ENCODE measurements around the gene ANKS1A.
"Not testable (repeated sequence)": the region's sequence is repeated elsewhere in the genome, so short reads cannot be mapped to it uniquely, and the experiment has no call there.

ANKS1A gene

GRCh38 chr6:35107761-35108160 is 218.7 kb downstream of the ANKS1A start:
- peak overlapping the region; percentile 18 for H3K4me3 Mint-ChIP-seq
- not testable (repeated sequence) for H3K36me3 Mint-ChIP-seq, ATAC-seq

GRCh38 chr6:35108309-35108885 is 219.3 kb downstream of the ANKS1A start:
- H3K4me3 Mint-ChIP-seq, result no peak overlapping the region
- no peak for DNase-seq (ENCODE audit: low spot score in 2 of 2)
- H3K36me3 Mint-ChIP-seq, result no peaks in the 10 kb centered on the region
- H3K4me1 Mint-ChIP-seq, result peaks cover 13% of the 10 kb centered on the region
- peak overlapping the region; percentile 20 for H3K27ac Mint-ChIP-seq
- H3K9me3 Mint-ChIP-seq, result peaks cover 3% of the 10 kb centered on the region
- no peak for ATAC-seq

More at GRCh38 chr6:35107761-35108160, 218.7 kb downstream of the ANKS1A start:
- H3K27ac Mint-ChIP-seq, result peak overlapping the region; percentile 20
- H3K4me1 Mint-ChIP-seq, result peaks cover 13% of the 10 kb centered on the region
- H3K9me3 Mint-ChIP-seq; DNase-seq (ENCODE audit: low spot score in 2 of 2): not testable (repeated sequence)

GRCh38 chr6:35120746-35121145 is 231.7 kb downstream of the ANKS1A start:
- H3K36me3 Mint-ChIP-seq, result no peaks in the 10 kb centered on the region
- ATAC-seq, result no peak
- no peaks in the 10 kb centered on the region for H3K9me3 Mint-ChIP-seq
- no peak for DNase-seq (ENCODE audit: low spot score in 2 of 2)
- H3K27ac Mint-ChIP-seq, result no peak overlapping the region
- no peaks in the 10 kb centered on the region for H3K4me1 Mint-ChIP-seq
- no peak overlapping the region for H3K4me3 Mint-ChIP-seq

GRCh38 chr6:35124356-35124755 is 235.3 kb downstream of the ANKS1A start:
- ATAC-seq (no peak), DNase-seq (ENCODE audit: low spot score in 2 of 2) (no peak)
- Mint-ChIP-seq H3K27ac (no peak overlapping the region), H3K4me1 (no peaks in the 10 kb centered on the region), H3K36me3 (no peaks in the 10 kb centered on the region), H3K9me3 (no peaks in the 10 kb centered on the region), H3K4me3 (no peak overlapping the region)

GRCh38 chr6:35128042-35128441 is 239.0 kb downstream of the ANKS1A start:
- Mint-ChIP-seq H3K4me3 (no peak overlapping the region), H3K4me1 (no peaks in the 10 kb centered on the region), H3K36me3 (no peaks in the 10 kb centered on the region), H3K9me3 (no peaks in the 10 kb centered on the region), H3K27ac (no peak overlapping the region)
- DNase-seq (ENCODE audit: low spot score in 2 of 2) (no peak), ATAC-seq (no peak)

GRCh38 chr6:35128496-35128895 is 239.4 kb downstream of the ANKS1A start:
- ATAC-seq (no peak), DNase-seq (ENCODE audit: low spot score in 2 of 2) (no peak)
- Mint-ChIP-seq H3K9me3 (no peaks in the 10 kb centered on the region), H3K4me3 (no peak overlapping the region), H3K27ac (no peak overlapping the region), H3K36me3 (no peaks in the 10 kb centered on the region), H3K4me1 (no peaks in the 10 kb centered on the region)

- H3K4me3 Mint-ChIP-seq, result no peak overlapping the region
- no peaks in the 10 kb centered on the region for H3K9me3 Mint-ChIP-seq
- no peak overlapping the region for H3K27ac Mint-ChIP-seq
- DNase-seq (ENCODE audit: low spot score in 2 of 2) (no peak), ATAC-seq (no peak)
- peaks cover 12% of the 10 kb centered on the region for H3K4me1 Mint-ChIP-seq
- no peaks in the 10 kb centered on the region for H3K36me3 Mint-ChIP-seq
Measured at GRCh38 chr6:35136185-35136584, 247.1 kb downstream of the ANKS1A start.

- not testable (repeated sequence) for H3K27ac Mint-ChIP-seq; H3K4me3 Mint-ChIP-seq; H3K36me3 Mint-ChIP-seq; DNase-seq (ENCODE audit: low spot score in 2 of 2); H3K9me3 Mint-ChIP-seq; ATAC-seq
- H3K4me1 Mint-ChIP-seq, result peaks cover 12% of the 10 kb centered on the region
Measured at GRCh38 chr6:35138191-35138590, 249.1 kb downstream of the ANKS1A start.

GRCh38 chr6:35139470-35139869 is 250.4 kb downstream of the ANKS1A start:
- ATAC-seq (no peak), DNase-seq (ENCODE audit: low spot score in 2 of 2) (no peak)
- Mint-ChIP-seq H3K4me1 (peaks cover 12% of the 10 kb centered on the region), H3K4me3 (no peak overlapping the region), H3K9me3 (no peaks in the 10 kb centered on the region), H3K27ac (no peak overlapping the region), H3K36me3 (peaks cover 5% of the 10 kb centered on the region)

GRCh38 chr6:35139924-35140638 is 251.0 kb downstream of the ANKS1A start:
- peaks cover 5% of the 10 kb centered on the region for H3K36me3 Mint-ChIP-seq
- DNase-seq (ENCODE audit: low spot score in 2 of 2) (peak; percentile 32 to 61), ATAC-seq (peak; percentile 26)

GRCh38 chr6:35140639-35141006 is 251.6 kb downstream of the ANKS1A start:
- peak overlapping the region; percentile 60 for H3K4me3 Mint-ChIP-seq
- H3K9me3 Mint-ChIP-seq, result no peaks in the 10 kb centered on the region
- peaks cover 12% of the 10 kb centered on the region for H3K4me1 Mint-ChIP-seq
- ATAC-seq, result peak; percentile 28
- H3K27ac Mint-ChIP-seq, result no peak overlapping the region
- peaks cover 5% of the 10 kb centered on the region for H3K36me3 Mint-ChIP-seq
- DNase-seq (ENCODE audit: low spot score in 2 of 2), result no peak

More at GRCh38 chr6:35139924-35140638, 251.0 kb downstream of the ANKS1A start:
- Mint-ChIP-seq H3K4me3 (peak overlapping the region; percentile 60), H3K9me3 (no peaks in the 10 kb centered on the region), H3K4me1 (peaks cover 12% of the 10 kb centered on the region), H3K27ac (no peak overlapping the region)

Data from stimulated activated effector memory CD8-positive, alpha-beta T cell treated with anti-CD3 and anti-CD28 coated beads, Interleukin-12 subunit alpha, Interleukin-12 subunit beta, amount 100 ng/mL, for 72 hours (primary cell).